CD8-positive, alpha-beta memory T cell (primary cell): Measurements from ENCODE around the gene HACL1. TPM values are rescaled to one million over a fixed set of nuclear protein-coding genes. Genes with fewer than 3 reads are reported as not detected.
"Not testable (repeated sequence)": the region's sequence is repeated elsewhere in the genome, so short reads cannot be mapped to it uniquely, and the experiment has no call there.

ENCODE experiments used
- CTCF ChIA-PET: fragments of 350-600 bp; sonication (Branson Sonifier 250); formaldehyde crosslinking; loops from one replicate; lab custom pipeline; 2021; ENCODE audit warnings: antibody characterized with exemption; lab: Charles Lee
- POLR2A ChIA-PET: fragments of 350-600 bp; sonication (Branson Sonifier 250); formaldehyde crosslinking; loops from one replicate; lab custom pipeline; 2021; ENCODE audit warnings: antibody characterized with exemption; lab: Charles Lee
- DNase-seq, 5 donors: peaks; one replicate each; pipeline versions ENCODE4 v3.0.0 to v3.0.0-alpha.2; 2020 to 2022; ENCODE audit warnings: mixed read lengths in 1 of 5
- H3K27ac ChIP-seq: one replicate; pipeline ENCODE4 v1.7.0; 2013; ENCODE audit warnings: low read depth, mild to moderate bottlenecking, low read length, moderate library complexity
- H3K27me3 ChIP-seq: 2 replicates; pipeline ENCODE4 v1.7.0; 2013; ENCODE audit warnings: low read length, mild to moderate bottlenecking; ENCODE audit not compliant: insufficient read depth, poor library complexity, severe bottlenecking
- H3K36me3 ChIP-seq: 2 replicates; pipeline ENCODE4 v1.7.0; 2013; ENCODE audit warnings: mild to moderate bottlenecking, low read length, moderate library complexity; ENCODE audit not compliant: insufficient read depth
- H3K4me1 ChIP-seq: 2 replicates; pipeline ENCODE4 v1.7.0; 2013; ENCODE audit warnings: mild to moderate bottlenecking, low read length, moderate library complexity; ENCODE audit not compliant: insufficient read depth
- H3K4me3 ChIP-seq: 2 replicates; pipeline ENCODE4 v1.7.0; 2013; ENCODE audit warnings: mild to moderate bottlenecking, low read length
- H3K9me3 ChIP-seq: 2 replicates; pipeline ENCODE4 v1.7.0; 2013; ENCODE audit warnings: mild to moderate bottlenecking, low read length
- H3K27ac Mint-ChIP-seq, 8 donors: one replicate each; pipeline ENCODE4 v1.8.0; 2020 to 2021; ENCODE audit warnings: mixed read lengths in 8 of 8, mild to moderate bottlenecking in 6 of 8, inconsistent platforms in 3 of 8, moderate library complexity in 3 of 8
- H3K27me3 Mint-ChIP-seq, 2 donors: one replicate each; pipeline ENCODE4 v1.8.0; 2020 to 2021; ENCODE audit warnings: mixed read lengths in 2 of 2, mild to moderate bottlenecking in 1 of 2, moderate library complexity in 1 of 2
- H3K36me3 Mint-ChIP-seq, 3 donors: one replicate each; pipeline ENCODE4 v1.8.0; 2020 to 2021; ENCODE audit warnings: mixed read lengths in 3 of 3, inconsistent platforms in 1 of 3, mild to moderate bottlenecking in 1 of 3
- H3K4me1 Mint-ChIP-seq, 3 donors: one replicate each; pipeline ENCODE4 v1.8.0; 2020 to 2021; ENCODE audit warnings: mixed read lengths in 3 of 3, inconsistent platforms in 1 of 3, mild to moderate bottlenecking in 1 of 3
- H3K4me3 Mint-ChIP-seq, 7 donors: one replicate each; pipeline ENCODE4 v1.8.0; 2020 to 2021; ENCODE audit warnings: mixed read lengths in 7 of 7, mild to moderate bottlenecking in 6 of 7, moderate library complexity in 4 of 7, inconsistent platforms in 2 of 7
- H3K9me3 Mint-ChIP-seq, 5 donors: one replicate each; pipeline ENCODE4 v1.8.0; 2020 to 2022; ENCODE audit warnings: mixed read lengths in 5 of 5, mild to moderate bottlenecking in 3 of 5, moderate library complexity in 2 of 5, inconsistent platforms in 1 of 5
- polyA plus RNA-seq: library from polyadenylated mRNA; unstranded; fragments of 300-500 nt; fragmentation: Illumina TruSeq; gene quantifications from one replicate; pipeline ENCODE4 v1.2.3, GENCODE V29; 2021
- total RNA-seq, 2 experiments: library from RNA; stranded (reverse); gene quantifications; one replicate each; pipeline ENCODE4 v1.2.3, GENCODE V29; 2021

HACL1 gene
- total and polyA plus RNA-seq, 3 experiments from 2014 or later: 34.6 to 37.7 (median 35.0) TPM

GRCh38 chr3:15549846-15550245 lies 51.5 kb downstream of the HACL1 start:
- H3K4me1 ChIP-seq: no peaks in the 10 kb centered on the region
- Mint-ChIP-seq H3K9me3 (peaks cover 5 to 13% (median 8%) of the 10 kb centered on the region in 5 donors), H3K4me3 (no peak overlapping the region), H3K27me3 (peaks cover 0 to 1% of the 10 kb centered on the region in 2 donors), H3K27ac (no peak overlapping the region), H3K4me1 (peaks cover 0 to 21% (median 4%) of the 10 kb centered on the region in 3 donors), H3K36me3 (peaks cover 7 to 38% (median 9%) of the 10 kb centered on the region in 3 donors)
- ChIA-PET CTCF (no interaction called here), POLR2A (no interaction called here)
- no peaks in the 10 kb centered on the region for H3K36me3 ChIP-seq
- no peak for DNase-seq
- no peak overlapping the region for H3K4me3 ChIP-seq
- no peak overlapping the region for H3K27ac ChIP-seq
- no peaks in the 10 kb centered on the region for H3K9me3 ChIP-seq
- no peaks in the 10 kb centered on the region for H3K27me3 ChIP-seq

GRCh38 chr3:15542614-15543013 lies 58.8 kb downstream of the HACL1 start:
- peaks cover 34 to 51% (median 36%) of the 10 kb centered on the region in 3 donors for H3K4me1 Mint-ChIP-seq
- DNase-seq: no peak
- H3K36me3 ChIP-seq: no peaks in the 10 kb centered on the region
- H3K9me3 ChIP-seq: no peaks in the 10 kb centered on the region
- H3K27me3 Mint-ChIP-seq: peaks cover 0 to 1% of the 10 kb centered on the region in 2 donors
- H3K27me3 ChIP-seq: no peaks in the 10 kb centered on the region
- CTCF ChIA-PET: no interaction called here
- no peak overlapping the region for H3K4me3 Mint-ChIP-seq
- peaks cover 14% of the 10 kb centered on the region for H3K4me1 ChIP-seq
- H3K36me3 Mint-ChIP-seq: peaks cover 0 to 36% (median 5%) of the 10 kb centered on the region in 3 donors
- H3K27ac Mint-ChIP-seq: peak overlapping the region in 3 of 8 donors; percentile 22 to 48 (median 38)
- POLR2A ChIA-PET: no interaction called here
- no peak overlapping the region for H3K27ac ChIP-seq
- no peak overlapping the region for H3K4me3 ChIP-seq
- H3K9me3 Mint-ChIP-seq: peaks cover 5 to 13% (median 8%) of the 10 kb centered on the region in 5 donors

GRCh38 chr3:15541371-15541770 lies 60.0 kb downstream of the HACL1 start:
- Mint-ChIP-seq H3K9me3 (peaks cover 0 to 6% (median 2%) of the 10 kb centered on the region in 5 donors), H3K36me3 (peaks cover 0 to 25% (median 5%) of the 10 kb centered on the region in 3 donors), H3K27me3 (no peaks in the 10 kb centered on the region), H3K27ac (peak overlapping the region in 3 of 8 donors; percentile 39 to 87 (median 76)), H3K4me1 (peaks cover 47 to 64% (median 48%) of the 10 kb centered on the region in 3 donors), H3K4me3 (no peak overlapping the region)
- Histone ChIP-seq H3K27ac (no peak overlapping the region), H3K4me3 (no peak overlapping the region), H3K4me1 (peaks cover 27% of the 10 kb centered on the region), H3K36me3 (no peaks in the 10 kb centered on the region), H3K27me3 (no peaks in the 10 kb centered on the region), H3K9me3 (no peaks in the 10 kb centered on the region)
- CTCF ChIA-PET: no interaction called here
- no peak for DNase-seq
- POLR2A ChIA-PET: no interaction called here

- Mint-ChIP-seq H3K4me3 (no peak overlapping the region), H3K36me3 (peaks cover 0 to 16% (median 1%) of the 10 kb centered on the region in 3 donors), H3K27me3 (no peaks in the 10 kb centered on the region), H3K4me1 (peaks cover 64 to 77% (median 65%) of the 10 kb centered on the region in 3 donors), H3K27ac (peak overlapping the region; percentile 58 to 91 (median 88)), H3K9me3 (no peaks in the 10 kb centered on the region)
- no peaks in the 10 kb centered on the region for H3K27me3 ChIP-seq
- no peak for DNase-seq
- H3K36me3 ChIP-seq: no peaks in the 10 kb centered on the region
- no peak overlapping the region for H3K27ac ChIP-seq
- H3K9me3 ChIP-seq: no peaks in the 10 kb centered on the region
- no peak overlapping the region for H3K4me3 ChIP-seq
- ChIA-PET POLR2A (no interaction called here), CTCF (no interaction called here)
- peaks cover 44% of the 10 kb centered on the region for H3K4me1 ChIP-seq
These were observed 62.3 kb downstream of the HACL1 start for GRCh38 chr3:15539066-15539465.

GRCh38 chr3:15538345-15538744 lies 63.0 kb downstream of the HACL1 start:
- Mint-ChIP-seq H3K36me3 (peaks cover 0 to 16% (median 1%) of the 10 kb centered on the region in 3 donors), H3K4me3 (peak overlapping the region; percentile 17 to 56 (median 28)), H3K9me3 (no peaks in the 10 kb centered on the region), H3K27me3 (no peaks in the 10 kb centered on the region), H3K4me1 (peaks cover 60 to 75% (median 65%) of the 10 kb centered on the region in 3 donors), H3K27ac (peak overlapping the region in 7 of 8 donors; percentile 87 to 97 (median 90))
- POLR2A ChIA-PET: no interaction called here
- Histone ChIP-seq H3K27me3 (no peaks in the 10 kb centered on the region), H3K4me3 (no peak overlapping the region), H3K36me3 (no peaks in the 10 kb centered on the region), H3K27ac (no peak overlapping the region), H3K4me1 (peaks cover 44% of the 10 kb centered on the region), H3K9me3 (no peaks in the 10 kb centered on the region)
- DNase-seq: no peak
- CTCF ChIA-PET: no interaction called here

GRCh38 chr3:15536856-15537255 lies 64.5 kb downstream of the HACL1 start:
- Mint-ChIP-seq H3K9me3 (no peaks in the 10 kb centered on the region), H3K4me1 (peaks cover 60 to 81% (median 63%) of the 10 kb centered on the region in 3 donors), H3K27me3 (no peaks in the 10 kb centered on the region), H3K4me3 (peak overlapping the region; percentile 15 to 80 (median 65)), H3K36me3 (peaks cover 0 to 16% (median 1%) of the 10 kb centered on the region in 3 donors), H3K27ac (peak overlapping the region; percentile 66 to 97 (median 88))
- POLR2A ChIA-PET: no interaction called here
- CTCF ChIA-PET: no interaction called here
- Histone ChIP-seq H3K27ac (peak overlapping the region; percentile 11), H3K9me3 (no peaks in the 10 kb centered on the region), H3K4me3 (no peak overlapping the region), H3K27me3 (no peaks in the 10 kb centered on the region), H3K36me3 (no peaks in the 10 kb centered on the region), H3K4me1 (peaks cover 44% of the 10 kb centered on the region)
- no peak for DNase-seq

- no peak overlapping the region for H3K4me3 ChIP-seq
These were observed 65.6 kb downstream of the HACL1 start for GRCh38 chr3:15535732-15536131.

GRCh38 chr3:15532614-15533013 lies 68.8 kb downstream of the HACL1 start:
- DNase-seq, H3K27me3 ChIP-seq, H3K27me3 Mint-ChIP-seq, H3K4me3 Mint-ChIP-seq, H3K27ac ChIP-seq, CTCF ChIA-PET, H3K9me3 ChIP-seq, H3K36me3 ChIP-seq, POLR2A ChIA-PET, H3K9me3 Mint-ChIP-seq, H3K4me3 ChIP-seq, H3K36me3 Mint-ChIP-seq: not testable (repeated sequence)
- Mint-ChIP-seq H3K4me1 (peaks cover 61 to 83% (median 67%) of the 10 kb centered on the region in 3 donors), H3K27ac (peak overlapping the region in 3 of 8 donors; percentile 12 to 68 (median 38))
- H3K4me1 ChIP-seq: peaks cover 51% of the 10 kb centered on the region

More at GRCh38 chr3:15535732-15536131, 65.6 kb downstream of the HACL1 start:
- no peaks in the 10 kb centered on the region for H3K27me3 ChIP-seq
- peak overlapping the region; percentile 1 for H3K27ac ChIP-seq
- ChIA-PET CTCF (interaction anchor here (1.7 kb wide), 1 partner anchor 17 kb away, joined by 7 read pairs; no protein-coding TSS in a partner anchor), POLR2A (no interaction called here)
- peaks cover 44% of the 10 kb centered on the region for H3K4me1 ChIP-seq
- H3K9me3 ChIP-seq: no peaks in the 10 kb centered on the region
- Mint-ChIP-seq H3K36me3 (peaks cover 0 to 8% (median 0%) of the 10 kb centered on the region in 3 donors), H3K4me1 (peaks cover 56 to 81% (median 60%) of the 10 kb centered on the region in 3 donors), H3K27me3 (no peaks in the 10 kb centered on the region), H3K9me3 (no peaks in the 10 kb centered on the region), H3K4me3 (peak overlapping the region; percentile 25 to 80 (median 65)), H3K27ac (peak overlapping the region; percentile 66 to 97 (median 88))
- no peaks in the 10 kb centered on the region for H3K36me3 ChIP-seq
- no peak for DNase-seq
